GM23248 (cell line): Measurements from ENCODE around the gene SLC6A5. TPM values are rescaled to one million over a fixed set of nuclear protein-coding genes. Genes with fewer than 3 reads are reported as not detected.

Experiments
- DNase-seq: peaks from one replicate; pipeline ENCODE4 v3.0.0-alpha.2; 2015
- H2AFZ ChIP-seq: fragments of 200-600 bp; sonication (generic); 2 replicates; pipeline ENCODE4 v1.6.1; 2016; ENCODE audit warnings: antibody characterized with exemption
- H3F3A ChIP-seq: fragments of 200-600 bp; sonication (generic); 2 replicates; pipeline ENCODE4 v1.6.1; 2016; ENCODE audit warnings: mild to moderate bottlenecking, antibody characterized with exemption, mixed run types; ENCODE audit not compliant: insufficient read depth
- H3K27ac ChIP-seq: fragments of 200-600 bp; sonication (generic); 2 replicates; pipeline ENCODE4 v1.5.1; 2016; ENCODE audit warnings: mild to moderate bottlenecking
- H3K27me3 ChIP-seq: fragments of 200-600 bp; sonication (generic); replicated peaks from 2 replicates; pipeline ENCODE4 v1.6.1; 2016; ENCODE audit warnings: mild to moderate bottlenecking; ENCODE audit not compliant: insufficient read depth
- H3K36me3 ChIP-seq: fragments of 200-600 bp; sonication (generic); 2 replicates; pipeline ENCODE4 v1.6.1; 2016; ENCODE audit warnings: low read depth, mild to moderate bottlenecking
- H3K4me1 ChIP-seq: fragments of 200-600 bp; sonication (generic); 2 replicates; pipeline ENCODE4 v1.6.1; 2016; ENCODE audit warnings: mild to moderate bottlenecking; ENCODE audit not compliant: insufficient read depth
- H3K4me2 ChIP-seq: fragments of 200-600 bp; sonication (generic); one replicate; pipeline ENCODE4 v1.6.1; 2016; ENCODE audit warnings: mild to moderate bottlenecking; ENCODE audit not compliant: unreplicated experiment
- H3K4me3 ChIP-seq: fragments of 200-600 bp; sonication (generic); 2 replicates; pipeline ENCODE4 v1.5.1; 2016; ENCODE audit warnings: mild to moderate bottlenecking
- H3K79me2 ChIP-seq: fragments of 200-600 bp; sonication (generic); 2 replicates; pipeline ENCODE4 v1.6.1; 2016; ENCODE audit warnings: mild to moderate bottlenecking; ENCODE audit not compliant: insufficient read depth
- H3K9ac ChIP-seq: fragments of 200-600 bp; sonication (generic); 2 replicates; pipeline ENCODE4 v1.6.1; 2016; ENCODE audit warnings: mild to moderate bottlenecking
- H3K9me2 ChIP-seq: fragments of 200-600 bp; sonication (generic); 2 replicates; pipeline ENCODE4 v1.6.1; 2016; ENCODE audit warnings: mixed run types, mild to moderate bottlenecking, moderate library complexity; ENCODE audit not compliant: insufficient read depth
- H3K9me3 ChIP-seq: fragments of 200-600 bp; sonication (generic); one replicate; pipeline ENCODE4 v1.6.1; 2017; ENCODE audit warnings: low read depth
- H4K20me1 ChIP-seq: fragments of 200-600 bp; sonication (generic); 2 replicates; pipeline ENCODE4 v1.6.0; 2016; ENCODE audit not compliant: insufficient read depth
- EZH2 ChIP-seq: fragments of 200-600 bp; sonication (generic); IDR thresholded peaks from 2 replicates; pipeline ENCODE4 v1.6.1; 2018; ENCODE audit warnings: antibody characterized with exemption, mild to moderate bottlenecking; ENCODE audit not compliant: insufficient read depth, poor library complexity, severe bottlenecking
- EZH2phosphoT487 ChIP-seq: fragments of 200-600 bp; sonication (generic); IDR thresholded peaks from 2 replicates; pipeline ENCODE4 v1.6.1; 2018; ENCODE audit warnings: antibody characterized with exemption, moderate library complexity, mild to moderate bottlenecking, low read depth; ENCODE audit not compliant: insufficient read depth
- WGBS, 2 experiments: methylation state at CpG; one replicate each; pipeline ENCODE4 v1.1.6; 2015 to 2017; ENCODE audit warnings: low lambda C conversion rate in 2 of 2, low coverage in 1 of 2; ENCODE audit errors: missing lambda C conversion rate in 2 of 2; 5-methylcytosine and 5-hydroxymethylcytosine counted together
- in situ Hi-C: fragments of 300-500 bp; cut with MboI; formaldehyde crosslinking; loops from 2 replicates; pipeline ENCODE4 v1.15.0; 2020
- polyA plus RNA-seq: library from polyadenylated mRNA; unstranded; fragments of >200 nt; fragmentation: Nextera tagmentation; extraction: Ambion mirVana; gene quantifications from 2 replicates; pipeline ENCODE4 v1.2.1, GENCODE V29; 2016
- total RNA-seq: library from RNA; depleted of rRNA; stranded (reverse); fragments of >200 nt; shearing (Covaris generic); gene quantifications from 2 replicates; pipeline ENCODE4 v1.2.3, GENCODE V29; 2014

SLC6A5 gene
- total and polyA plus RNA-seq, 2 experiments from 2014 or later, result not detected

DNA sequence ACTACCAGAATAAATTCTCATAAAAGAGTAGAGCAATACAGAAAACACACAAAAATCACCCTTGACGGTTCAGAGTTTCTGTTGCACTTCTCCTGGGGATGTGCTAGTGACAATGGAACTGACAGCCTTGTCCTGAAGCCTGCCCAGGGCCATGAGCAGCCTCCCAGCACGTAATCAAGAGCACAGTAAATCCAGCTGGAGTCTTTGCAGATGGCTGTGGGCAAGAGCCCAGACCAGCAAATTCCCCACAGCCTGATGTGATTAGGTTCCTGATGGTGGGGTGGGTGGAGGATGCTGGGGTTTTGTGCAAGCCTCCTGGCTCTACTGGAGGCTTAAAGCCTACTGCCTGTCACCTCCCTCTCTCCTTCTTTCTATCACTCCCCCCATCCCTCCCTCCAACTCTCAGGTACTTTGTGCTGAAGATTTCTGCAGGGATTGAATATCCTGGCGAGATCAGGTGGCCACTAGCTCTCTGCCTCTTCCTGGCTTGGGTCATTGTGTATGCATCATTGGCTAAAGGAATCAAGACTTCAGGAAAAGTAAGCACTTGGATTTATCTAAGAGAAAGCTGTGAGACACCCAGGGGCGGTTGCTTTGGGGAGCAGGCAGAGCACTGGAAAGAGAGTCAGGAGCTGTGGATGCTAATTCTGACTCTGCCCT, 18.1 kb downstream of the SLC6A5 start:
- no peak overlapping the region for H2AFZ ChIP-seq
- H3K9me2 ChIP-seq, result no peaks in the 10 kb centered on the region
- no peak for TF ChIP-seq EZH2
- TF ChIP-seq EZH2phosphoT487, result no peak
- H3K9ac ChIP-seq, result no peak overlapping the region
- WGBS, 2 experiments, result 2 to 6% methylated on average over 4 of the region's 4 CpGs
- no peaks in the 10 kb centered on the region for H4K20me1 ChIP-seq
- H3K4me1 ChIP-seq, result no peaks in the 10 kb centered on the region
- DNase-seq, result no peak
- no peak overlapping the region for H3K27ac ChIP-seq
- H3K4me3 ChIP-seq, result no peak overlapping the region
- no peaks in the 10 kb centered on the region for H3F3A ChIP-seq
- no peaks in the 10 kb centered on the region; the same call in none of the 2 replicates for H3K27me3 ChIP-seq
- H3K79me2 ChIP-seq, result no peaks in the 10 kb centered on the region
- H3K36me3 ChIP-seq, result no peaks in the 10 kb centered on the region
- H3K9me3 ChIP-seq, result no peaks in the 10 kb centered on the region
- no peak overlapping the region for H3K4me2 ChIP-seq
- in situ Hi-C loops, result no loop called here

- Histone ChIP-seq H3K27me3 (no peaks in the 10 kb centered on the region; the same call in none of the 2 replicates), H3K27ac (no peak overlapping the region), H3K9me2 (no peaks in the 10 kb centered on the region), H3K79me2 (no peaks in the 10 kb centered on the region), H2AFZ (no peak overlapping the region), H4K20me1 (no peaks in the 10 kb centered on the region), H3F3A (no peaks in the 10 kb centered on the region), H3K4me1 (no peaks in the 10 kb centered on the region), H3K36me3 (no peaks in the 10 kb centered on the region), H3K9me3 (no peaks in the 10 kb centered on the region), H3K4me2 (no peak overlapping the region), H3K9ac (no peak overlapping the region), H3K4me3 (no peak overlapping the region)
- DNase-seq, result no peak
- in situ Hi-C loops, result no loop called here
- 0% methylated on average over 1 of the region's 1 CpG for WGBS, 2 experiments
- TF ChIP-seq EZH2 (no peak), EZH2phosphoT487 (no peak)
Observed at GRCh38 chr11:20618083-20618482, 18.7 kb downstream of the SLC6A5 start.

GRCh38 chr11:20620988-20621387, 21.6 kb downstream of the SLC6A5 start:
- Histone ChIP-seq H4K20me1 (no peaks in the 10 kb centered on the region), H3K27me3 (no peaks in the 10 kb centered on the region; the same call in 1 of the 2 replicates), H3F3A (no peaks in the 10 kb centered on the region), H3K4me2 (no peak overlapping the region), H3K79me2 (no peaks in the 10 kb centered on the region), H3K4me3 (no peak overlapping the region), H3K9ac (no peak overlapping the region), H3K27ac (no peak overlapping the region), H3K36me3 (no peaks in the 10 kb centered on the region), H3K9me2 (no peaks in the 10 kb centered on the region), H3K4me1 (no peaks in the 10 kb centered on the region), H2AFZ (no peak overlapping the region), H3K9me3 (no peaks in the 10 kb centered on the region)
- TF ChIP-seq EZH2phosphoT487 (no peak), EZH2 (no peak)
- no peak for DNase-seq
- 23 to 29% methylated on average over 2 of the region's 2 CpGs for WGBS, 2 experiments
- in situ Hi-C loops, result no loop called here

GRCh38 chr11:20621679-20622078, 22.3 kb downstream of the SLC6A5 start:
- in situ Hi-C loops, result no loop called here

More at GRCh38 chr11:20621679-20622078, 22.3 kb downstream of the SLC6A5 start:
- H3K9ac ChIP-seq, result no peak overlapping the region
- no peak for TF ChIP-seq EZH2
- no peak for TF ChIP-seq EZH2phosphoT487
- no peaks in the 10 kb centered on the region for H3F3A ChIP-seq
- no peaks in the 10 kb centered on the region; the same call in 1 of the 2 replicates for H3K27me3 ChIP-seq
- no peaks in the 10 kb centered on the region for H3K9me2 ChIP-seq
- H4K20me1 ChIP-seq, result no peaks in the 10 kb centered on the region
- DNase-seq, result no peak
- WGBS, 2 experiments, result 20 to 21% methylated on average over 6 of the region's 6 CpGs
- no peak overlapping the region for H3K4me2 ChIP-seq
- no peak overlapping the region for H2AFZ ChIP-seq
- H3K9me3 ChIP-seq, result no peaks in the 10 kb centered on the region
- no peak overlapping the region for H3K27ac ChIP-seq
- H3K36me3 ChIP-seq, result no peaks in the 10 kb centered on the region
- H3K4me3 ChIP-seq, result no peak overlapping the region
- H3K4me1 ChIP-seq, result no peaks in the 10 kb centered on the region
- no peaks in the 10 kb centered on the region for H3K79me2 ChIP-seq
